ENCODE results near the gene MBOAT2. TPM values are rescaled to one million over a fixed set of nuclear protein-coding genes. Genes with fewer than 3 reads are reported as not detected.

Gene MBOAT2
- polyA plus RNA-seq, 3 donors: 5.1 to 9.0 (median 5.5) TPM

DNA sequence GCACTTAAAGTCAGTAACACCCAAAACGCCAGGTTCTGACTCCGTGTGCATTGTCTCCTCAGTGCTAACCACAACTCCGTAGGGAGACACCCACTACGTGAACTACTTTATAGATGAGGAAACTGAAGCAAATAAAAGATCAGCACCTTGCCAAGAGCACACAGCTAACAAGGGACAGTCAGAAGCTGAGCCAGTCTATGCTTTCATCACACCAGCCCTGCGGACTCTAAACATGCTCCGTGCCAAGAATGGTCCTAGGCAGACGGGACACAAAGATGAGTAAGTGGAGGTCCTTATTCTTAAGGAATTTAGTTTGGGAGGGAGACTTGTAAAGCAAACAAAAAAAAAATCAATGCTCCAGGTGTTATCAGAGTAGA, 9.6 kb downstream of the MBOAT2 start:
- no peak overlapping the region for H3K27ac ChIP-seq (ENCODE audit: low read depth in 1 of 2, low read length in 2 of 2)
- 90% methylated on average over 4 of the region's 7 CpGs for WGBS (ENCODE audit: insufficient coverage)
- no peak overlapping the region for H3K4me2 ChIP-seq (replicated peaks; ENCODE audit: extremely low read depth, low read length, poor library complexity, severe bottlenecking)
- H3K9me3 ChIP-seq (replicated peaks in 1 of 2; ENCODE audit: control insufficient read depth in 1 of 2, insufficient read depth in 1 of 2, low read length in 2 of 2): no peaks in the 10 kb centered on the region
- intact Hi-C loops (cut with micrococcal nuclease): no loop called here
- Mint-ChIP-seq H3K4me3 (no peak overlapping the region), H3K36me3 (no peaks in the 10 kb centered on the region), H3K9me3 (no peaks in the 10 kb centered on the region), H3K27me3 (ENCODE audit: low read depth in 3 of 3) (no peaks in the 10 kb centered on the region), H3K27ac (no peak overlapping the region), H3K4me1 (peaks cover 38% of the 10 kb centered on the region)
- H3K4me3 ChIP-seq (replicated peaks in 1 of 3; ENCODE audit: low read depth in 2 of 3, low read length in 3 of 3): no peak overlapping the region
- peaks cover 16 to 18% of the 10 kb centered on the region in 2 donors for H3K4me1 ChIP-seq (ENCODE audit: control insufficient read depth in 1 of 2, insufficient read depth in 2 of 2, low read length in 2 of 2)
- H3K36me3 ChIP-seq (replicated peaks in 1 of 2; ENCODE audit: control insufficient read depth in 1 of 2, insufficient read depth in 2 of 2, low read length in 2 of 2): no peaks in the 10 kb centered on the region
- H3K9ac ChIP-seq (ENCODE audit: insufficient read depth, low read length, poor library complexity, severe bottlenecking): no peak overlapping the region
- no peaks in the 10 kb centered on the region for H3K27me3 ChIP-seq (ENCODE audit: control insufficient read depth in 2 of 2, insufficient read depth in 2 of 2, low read length in 2 of 2)
- H3K79me2 ChIP-seq (ENCODE audit: insufficient read depth, low read length): peaks cover 93% of the 10 kb centered on the region
- no peak overlapping the region for H2AFZ ChIP-seq (ENCODE audit: insufficient read depth, low read depth, low read length, poor library complexity, severe bottlenecking)
- H4K20me1 ChIP-seq (ENCODE audit: insufficient read depth, low read length): no peaks in the 10 kb centered on the region
- no peak for DNase-seq
- TF ChIP-seq, protein P1, sequence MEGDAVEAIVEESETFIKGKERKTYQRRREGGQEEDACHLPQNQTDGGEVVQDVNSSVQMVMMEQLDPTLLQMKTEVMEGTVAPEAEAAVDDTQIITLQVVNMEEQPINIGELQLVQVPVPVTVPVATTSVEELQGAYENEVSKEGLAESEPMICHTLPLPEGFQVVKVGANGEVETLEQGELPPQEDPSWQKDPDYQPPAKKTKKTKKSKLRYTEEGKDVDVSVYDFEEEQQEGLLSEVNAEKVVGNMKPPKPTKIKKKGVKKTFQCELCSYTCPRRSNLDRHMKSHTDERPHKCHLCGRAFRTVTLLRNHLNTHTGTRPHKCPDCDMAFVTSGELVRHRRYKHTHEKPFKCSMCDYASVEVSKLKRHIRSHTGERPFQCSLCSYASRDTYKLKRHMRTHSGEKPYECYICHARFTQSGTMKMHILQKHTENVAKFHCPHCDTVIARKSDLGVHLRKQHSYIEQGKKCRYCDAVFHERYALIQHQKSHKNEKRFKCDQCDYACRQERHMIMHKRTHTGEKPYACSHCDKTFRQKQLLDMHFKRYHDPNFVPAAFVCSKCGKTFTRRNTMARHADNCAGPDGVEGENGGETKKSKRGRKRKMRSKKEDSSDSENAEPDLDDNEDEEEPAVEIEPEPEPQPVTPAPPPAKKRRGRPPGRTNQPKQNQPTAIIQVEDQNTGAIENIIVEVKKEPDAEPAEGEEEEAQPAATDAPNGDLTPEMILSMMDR (IDR thresholded peaks at IDR 0.05): no peak

DNA sequence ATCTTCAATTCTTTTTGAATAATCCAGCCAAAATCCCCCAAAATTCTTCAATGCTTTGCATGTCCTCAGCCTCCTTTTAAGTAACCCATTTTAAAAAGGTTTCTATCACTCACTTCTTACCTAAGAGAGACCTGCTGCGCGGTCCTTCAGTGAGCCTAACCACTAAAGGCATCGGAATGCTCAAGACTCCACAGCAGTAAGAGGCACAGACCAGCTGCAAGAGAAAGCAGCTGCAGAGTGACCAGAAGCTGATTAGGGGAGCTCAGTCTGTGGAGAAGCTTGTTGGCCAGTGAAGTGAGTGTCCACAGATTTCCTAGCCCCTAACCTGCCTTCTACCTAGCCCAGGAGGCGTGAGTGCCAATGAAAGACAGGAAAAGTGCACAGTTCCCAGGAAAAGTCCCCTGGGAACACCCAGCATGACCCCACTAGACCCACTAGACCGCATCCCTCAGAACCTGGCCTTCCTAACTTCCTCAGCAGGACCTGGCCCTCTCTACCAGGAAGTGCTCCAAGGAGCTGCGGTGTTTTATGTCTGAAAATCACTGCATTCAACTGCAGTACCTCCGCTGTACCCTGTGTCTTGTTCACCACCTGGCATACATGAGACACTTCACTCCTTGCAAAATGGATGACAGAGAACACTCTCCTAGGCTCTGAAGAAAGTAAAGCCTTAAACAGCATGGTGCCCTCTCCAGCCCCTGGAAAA, 10.1 kb downstream of the MBOAT2 start:
- Mint-ChIP-seq H3K4me3 (no peak overlapping the region), H3K9me3 (no peaks in the 10 kb centered on the region), H3K4me1 (peaks cover 38% of the 10 kb centered on the region), H3K27ac (no peak overlapping the region), H3K27me3 (ENCODE audit: low read depth in 3 of 3) (no peaks in the 10 kb centered on the region), H3K36me3 (no peaks in the 10 kb centered on the region)
- Histone ChIP-seq H3K4me3 (replicated peaks in 1 of 3; ENCODE audit: low read depth in 2 of 3, low read length in 3 of 3) (no peak overlapping the region), H3K27ac (ENCODE audit: low read depth in 1 of 2, low read length in 2 of 2) (no peak overlapping the region), H3K27me3 (ENCODE audit: control insufficient read depth in 2 of 2, insufficient read depth in 2 of 2, low read length in 2 of 2) (no peaks in the 10 kb centered on the region), H3K9me3 (replicated peaks in 1 of 2; ENCODE audit: control insufficient read depth in 1 of 2, insufficient read depth in 1 of 2, low read length in 2 of 2) (no peaks in the 10 kb centered on the region), H4K20me1 (ENCODE audit: insufficient read depth, low read length) (no peaks in the 10 kb centered on the region), H3K36me3 (replicated peaks in 1 of 2; ENCODE audit: control insufficient read depth in 1 of 2, insufficient read depth in 2 of 2, low read length in 2 of 2) (no peaks in the 10 kb centered on the region), H3K9ac (ENCODE audit: insufficient read depth, low read length, poor library complexity, severe bottlenecking) (no peak overlapping the region), H3K4me2 (replicated peaks; ENCODE audit: extremely low read depth, low read length, poor library complexity, severe bottlenecking) (no peak overlapping the region), H2AFZ (ENCODE audit: insufficient read depth, low read depth, low read length, poor library complexity, severe bottlenecking) (no peak overlapping the region), H3K79me2 (ENCODE audit: insufficient read depth, low read length) (peaks cover 91% of the 10 kb centered on the region), H3K4me1 (ENCODE audit: control insufficient read depth in 1 of 2, insufficient read depth in 2 of 2, low read length in 2 of 2) (peaks cover 16 to 18% of the 10 kb centered on the region in 2 donors)
- no peak for DNase-seq
- WGBS (ENCODE audit: insufficient coverage): 94% methylated on average over 5 of the region's 7 CpGs
- intact Hi-C loops (cut with micrococcal nuclease): no loop called here
- TF ChIP-seq, protein P1 (IDR thresholded peaks at IDR 0.05): no peak

Data from CD14-positive monocyte (primary cell).